ENCODE data around the gene OLFML3. TPM values are rescaled to one million over a fixed set of nuclear protein-coding genes. Genes with fewer than 3 reads are reported as not detected.

The OLFML3 gene
- total RNA-seq, 2 donors from 2014 or later, result 6.1 to 17.4 TPM

GRCh38 chr1:114008480-114008941 lies 29.2 kb downstream of the OLFML3 start:
- H3K27me3 ChIP-seq, result no peaks in the 10 kb centered on the region
- no peak overlapping the region for H3K27ac ChIP-seq
- H3K36me3 ChIP-seq, result no peaks in the 10 kb centered on the region
- H3K4me3 ChIP-seq, result no peak overlapping the region
- no peak overlapping the region for H3K9ac ChIP-seq (ENCODE audit: low read depth in 2 of 2, low read length in 2 of 2)
- H3K9me3 ChIP-seq, result no peaks in the 10 kb centered on the region
- H3K4me1 ChIP-seq, result no peaks in the 10 kb centered on the region
- DNase-seq, result no peak
- TF ChIP-seq CTCF (IDR thresholded peaks at IDR 0.05), result no peak
- intact Hi-C loops (cut with DNase I), result no loop called here

GRCh38 chr1:114008993-114009392 lies 29.7 kb downstream of the OLFML3 start:
- no peak for TF ChIP-seq CTCF (IDR thresholded peaks at IDR 0.05)
- H3K4me3 ChIP-seq, result no peak overlapping the region
- H3K27ac ChIP-seq, result no peak overlapping the region
- DNase-seq, result no peak
- H3K9me3 ChIP-seq, result no peaks in the 10 kb centered on the region
- no peak overlapping the region for H3K9ac ChIP-seq (ENCODE audit: low read depth in 2 of 2, low read length in 2 of 2)
- intact Hi-C loops (cut with DNase I), result no loop called here
- no peaks in the 10 kb centered on the region for H3K4me1 ChIP-seq
- no peaks in the 10 kb centered on the region for H3K36me3 ChIP-seq
- H3K27me3 ChIP-seq, result no peaks in the 10 kb centered on the region

DNA sequence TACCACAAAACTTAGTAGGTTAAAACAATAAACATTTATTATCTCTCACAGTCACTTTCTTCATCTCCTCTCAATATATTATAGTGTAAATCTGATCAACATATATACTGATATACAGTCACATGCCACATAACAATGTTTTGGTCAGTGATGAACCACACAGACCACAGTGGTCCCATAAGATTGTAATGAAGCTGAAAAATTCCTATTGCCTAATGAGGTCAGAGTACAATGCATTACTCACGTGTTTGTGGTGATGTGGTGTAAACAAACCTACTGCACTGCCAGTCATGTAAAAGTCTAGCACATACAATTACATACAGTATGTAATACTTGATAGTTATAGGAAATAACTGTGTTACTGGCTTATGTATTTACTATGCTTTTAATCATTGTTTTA lies 30.1 kb downstream of the OLFML3 start:
- intact Hi-C loops (cut with DNase I), result no loop called here
- no peak for DNase-seq
- no peak overlapping the region for H3K27ac ChIP-seq
- no peaks in the 10 kb centered on the region for H3K36me3 ChIP-seq
- H3K9ac ChIP-seq (ENCODE audit: low read depth in 2 of 2, low read length in 2 of 2), result no peak overlapping the region
- H3K9me3 ChIP-seq, result no peaks in the 10 kb centered on the region
- no peak for TF ChIP-seq CTCF (IDR thresholded peaks at IDR 0.05)
- H3K27me3 ChIP-seq, result no peaks in the 10 kb centered on the region
- no peaks in the 10 kb centered on the region for H3K4me1 ChIP-seq
- no peak overlapping the region for H3K4me3 ChIP-seq

DNA sequence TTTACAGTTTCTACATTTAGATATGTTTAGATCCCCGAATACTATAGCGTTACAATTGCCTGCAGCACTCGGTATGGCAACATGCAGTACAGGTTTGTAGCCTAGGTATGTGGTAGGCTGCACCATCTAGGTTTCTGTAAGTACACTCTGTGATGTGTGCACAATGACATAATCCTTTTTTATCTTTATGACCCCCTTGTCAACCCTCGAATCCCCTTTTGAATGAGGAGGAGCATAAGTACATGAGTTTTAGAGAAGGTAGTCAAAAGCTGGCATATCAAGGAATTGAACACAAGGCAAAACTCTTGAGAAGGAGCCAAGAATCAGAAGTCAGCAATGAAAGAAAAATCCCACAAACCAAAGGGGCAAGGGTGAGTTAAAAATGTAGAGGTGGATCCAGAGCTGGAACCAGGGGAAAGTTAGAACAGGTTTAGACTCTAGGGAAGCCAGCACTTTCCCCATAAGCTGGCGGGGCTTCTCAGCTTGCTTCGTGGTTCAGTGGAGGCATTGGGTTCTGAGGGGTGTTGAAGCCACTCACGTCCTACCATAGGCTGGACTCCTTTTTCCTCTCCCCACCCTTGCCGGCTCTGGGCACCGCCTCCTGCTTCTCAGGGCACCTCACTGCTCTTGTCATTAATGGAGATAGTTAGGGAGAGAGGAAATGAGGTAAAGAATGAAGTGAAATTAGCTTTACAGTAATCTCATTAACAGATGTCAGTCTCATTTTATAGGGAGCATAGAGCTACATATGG lies 31.3 kb downstream of the OLFML3 start:
- DNase-seq, result no peak
- H3K27ac ChIP-seq, result no peak overlapping the region
- H3K27me3 ChIP-seq, result no peaks in the 10 kb centered on the region
- no peaks in the 10 kb centered on the region for H3K4me1 ChIP-seq
- H3K9ac ChIP-seq (ENCODE audit: low read depth in 2 of 2, low read length in 2 of 2), result no peak overlapping the region
- TF ChIP-seq CTCF (IDR thresholded peaks at IDR 0.05), result no peak
- no peak overlapping the region for H3K4me3 ChIP-seq
- intact Hi-C loops (cut with DNase I), result no loop called here
- H3K36me3 ChIP-seq, result no peaks in the 10 kb centered on the region
- H3K9me3 ChIP-seq, result no peaks in the 10 kb centered on the region

GRCh38 chr1:114011796-114012195 lies 32.5 kb downstream of the OLFML3 start:
- intact Hi-C loops (cut with DNase I), result no loop called here
- TF ChIP-seq CTCF (IDR thresholded peaks at IDR 0.05), result no peak
- H3K4me1 ChIP-seq, result no peaks in the 10 kb centered on the region

More at GRCh38 chr1:114011796-114012195, 32.5 kb downstream of the OLFML3 start:
- Histone ChIP-seq H3K4me3 (no peak overlapping the region), H3K36me3 (no peaks in the 10 kb centered on the region), H3K27ac (no peak overlapping the region), H3K27me3 (no peaks in the 10 kb centered on the region), H3K9me3 (no peaks in the 10 kb centered on the region), H3K9ac (ENCODE audit: low read depth in 2 of 2, low read length in 2 of 2) (no peak overlapping the region)
- DNase-seq, result no peak
